ENCODE measurements around the gene FGF8.

- no peak for TF ChIP-seq CTCF (IDR thresholded peaks at IDR 0.05; ENCODE audit: low read depth, low read length)
- TF ChIP-seq EZH2phosphoT487 (IDR thresholded peaks at IDR 0.05; ENCODE audit: low read depth), result no peak
Measured at GRCh38 chr10:101745074-101745696, 30.7 kb downstream of the FGF8 start.
